Activated T-cell treated with anti-CD3 and anti-CD28 coated beads, Interleukin-2, amount 50 U/mL, for 72 hours (primary cell): ENCODE results near the gene NFATC4. TPM values are rescaled to one million over a fixed set of nuclear protein-coding genes. Genes with fewer than 3 reads are reported as not detected.
"Not testable (repeated sequence)": the region's sequence is repeated elsewhere in the genome, so short reads cannot be mapped to it uniquely, and the experiment has no call there.

Experiments used
- ATAC-seq, 2 donors: fragments of 150-1000 bp; cut with Tn5 transposase; replicated peaks in 1 of 2; 2 replicates each; pipeline ENCODE4 v1.10.0; 2021; ENCODE audit warnings: moderate library complexity in 2 of 2, mild to moderate bottlenecking in 1 of 2
- DNase-seq, 2 donors: peaks; one replicate each; pipeline ENCODE4 v3.0.0; 2021 to 2022; ENCODE audit warnings: mixed read lengths in 1 of 2
- H3K27ac Mint-ChIP-seq: one replicate; pipeline ENCODE4 v1.8.0; 2022; ENCODE audit warnings: mild to moderate bottlenecking, moderate library complexity, mixed read lengths
- H3K27me3 Mint-ChIP-seq: one replicate; pipeline ENCODE4 v1.8.0; 2022; ENCODE audit warnings: low read depth, mixed read lengths
- H3K36me3 Mint-ChIP-seq, 2 donors: one replicate each; pipeline ENCODE4 v1.8.0; 2022; ENCODE audit warnings: mixed read lengths in 2 of 2, mild to moderate bottlenecking in 1 of 2; ENCODE audit not compliant: insufficient read depth in 2 of 2
- H3K4me1 Mint-ChIP-seq: one replicate; pipeline ENCODE4 v1.8.0; 2022; ENCODE audit warnings: low read depth, mixed read lengths
- H3K4me3 Mint-ChIP-seq, 2 donors: one replicate each; pipeline ENCODE4 v1.8.0; 2022; ENCODE audit warnings: mild to moderate bottlenecking in 2 of 2, mixed read lengths in 2 of 2, moderate library complexity in 2 of 2
- H3K9me3 Mint-ChIP-seq, 2 donors: one replicate each; pipeline ENCODE4 v1.8.0; 2022; ENCODE audit warnings: mixed read lengths in 2 of 2
- total RNA-seq, 2 donors: library from RNA; stranded (reverse); gene quantifications; one replicate each; pipeline ENCODE4 v1.2.3, GENCODE V29; 2022

Gene NFATC4
- total RNA-seq = 10 to 100 TPM in 1 of 2 donors, 1 to 10 TPM in 1; 2.6 to 11.3 TPM

DNA sequence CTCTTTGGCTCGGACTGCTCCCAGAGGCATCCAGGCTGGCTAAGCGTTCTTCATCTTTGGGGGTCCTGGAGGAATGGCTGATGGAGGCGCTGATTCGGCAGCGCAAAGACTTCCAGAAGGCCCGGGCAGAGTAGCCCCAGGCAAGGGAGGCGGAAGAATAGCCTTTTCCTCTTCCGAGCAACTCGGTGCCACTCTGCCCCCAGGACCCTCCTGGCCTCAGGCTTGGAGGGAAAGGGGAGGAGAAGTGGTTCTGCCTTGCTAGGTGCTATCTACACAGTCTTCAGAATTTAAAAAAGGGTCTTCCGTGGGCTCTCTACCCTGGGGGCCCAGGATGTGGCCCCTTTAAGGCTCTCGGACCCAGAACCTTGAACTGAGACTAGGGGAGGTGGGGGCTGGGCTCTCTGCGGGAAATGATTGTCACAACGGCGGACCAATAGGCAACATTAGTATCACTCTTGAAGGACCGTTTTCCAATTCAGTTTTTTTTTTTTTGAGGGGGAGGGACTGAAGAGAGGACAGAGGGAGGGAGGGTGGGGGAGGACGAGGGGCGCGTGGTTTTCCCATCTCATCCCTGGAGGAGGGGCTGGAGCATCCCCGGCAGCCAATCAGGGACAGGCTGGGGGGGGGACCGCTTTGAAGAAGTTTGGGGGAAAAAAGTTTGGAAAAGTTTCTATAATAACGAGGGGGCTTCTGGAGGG lies at the start of gene NFATC4:
TSS of gene NFATC4 (plus strand) at position 671 of the 698 bp plus-strand sequence. CDS start 157 bp downstream, outside the sequence.
- Mint-ChIP-seq H3K27ac (no peak within 1 kb of the TSS), H3K36me3 (peaks cover 2 to 5% of the 10 kb centered on the region in 2 donors), H3K9me3 (no peaks in the 10 kb centered on the region), H3K4me1 (peaks cover 32% of the 10 kb centered on the region), H3K4me3 (peak within 1 kb of the TSS; percentile 81 to 87), H3K27me3 (peaks cover 42% of the 10 kb centered on the region)
- DNase-seq (peak; percentile 9 to 44), ATAC-seq (peak in 1 of 2 donors; percentile 21)

DNA sequence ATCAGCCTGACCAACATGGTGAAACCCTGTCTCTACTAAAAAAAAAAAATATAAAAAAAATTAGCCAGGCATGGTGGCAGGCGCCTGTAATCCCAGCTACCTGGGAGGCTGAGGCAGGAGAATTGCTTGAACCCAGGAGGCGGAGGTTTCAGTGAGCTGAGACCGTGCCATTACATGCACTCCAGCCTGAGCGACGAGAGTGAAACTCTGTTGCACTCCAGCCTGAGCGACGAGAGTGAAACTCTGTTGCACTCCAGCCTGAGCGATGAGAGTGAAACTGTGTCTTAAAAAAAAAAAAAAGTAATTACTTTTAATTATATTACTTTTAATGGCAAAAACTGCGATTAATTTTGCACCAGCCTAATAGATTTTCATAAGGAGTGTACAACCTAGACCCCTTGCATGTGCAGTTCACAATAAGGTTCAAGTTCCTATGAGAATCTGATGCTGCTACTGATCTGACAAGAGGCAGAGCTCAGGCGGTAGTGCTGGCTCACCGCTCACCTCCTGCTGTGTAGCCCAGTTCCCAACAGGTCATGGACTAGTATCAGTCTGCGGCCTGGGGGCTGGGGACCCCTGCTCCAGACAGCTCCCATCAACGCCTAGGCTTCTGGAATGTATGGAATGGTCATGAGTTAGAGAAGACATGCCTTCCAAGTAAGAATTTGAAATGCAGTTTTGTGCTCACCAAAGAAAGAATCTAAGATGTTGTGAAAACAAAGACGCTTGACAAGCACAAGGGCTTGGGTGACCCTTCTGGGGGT lies 46.6 kb upstream of the NFATC4 start:
- Mint-ChIP-seq H3K4me1 (peaks cover 15% of the 10 kb centered on the region), H3K27ac (no peak overlapping the region), H3K36me3 (no peaks in the 10 kb centered on the region), H3K9me3 (no peaks in the 10 kb centered on the region), H3K4me3 (no peak overlapping the region), H3K27me3 (peaks cover 6% of the 10 kb centered on the region)
- no peak for DNase-seq
- no peak for ATAC-seq

DNA sequence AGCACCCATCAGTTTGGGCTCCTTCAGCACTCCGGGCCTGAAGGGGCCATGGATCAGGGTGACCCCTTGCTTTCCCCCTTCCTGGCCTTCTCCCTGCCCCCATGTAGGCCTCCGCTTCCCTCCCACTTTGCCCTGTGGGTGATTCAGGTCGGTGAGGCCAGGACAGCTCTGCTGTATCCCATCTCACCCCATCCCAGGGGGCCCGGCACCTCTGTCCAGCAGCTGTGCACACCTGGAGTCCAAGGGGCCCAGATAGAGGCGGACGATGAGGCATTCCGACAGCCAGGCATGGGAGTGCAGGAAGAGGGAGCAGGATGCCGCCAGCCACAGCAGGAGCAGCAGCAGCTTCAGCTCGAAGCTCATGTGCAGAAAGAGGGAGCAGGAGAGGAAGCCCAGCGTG lies 45.3 kb upstream of the NFATC4 start:
- ATAC-seq (no peak), DNase-seq (no peak)
- no peaks in the 10 kb centered on the region for H3K9me3 Mint-ChIP-seq
- no peak overlapping the region for H3K4me3 Mint-ChIP-seq
- H3K27me3 Mint-ChIP-seq = peaks cover 6% of the 10 kb centered on the region
- no peak overlapping the region for H3K27ac Mint-ChIP-seq
- H3K4me1 Mint-ChIP-seq = peaks cover 9% of the 10 kb centered on the region
- no peaks in the 10 kb centered on the region for H3K36me3 Mint-ChIP-seq

DNA sequence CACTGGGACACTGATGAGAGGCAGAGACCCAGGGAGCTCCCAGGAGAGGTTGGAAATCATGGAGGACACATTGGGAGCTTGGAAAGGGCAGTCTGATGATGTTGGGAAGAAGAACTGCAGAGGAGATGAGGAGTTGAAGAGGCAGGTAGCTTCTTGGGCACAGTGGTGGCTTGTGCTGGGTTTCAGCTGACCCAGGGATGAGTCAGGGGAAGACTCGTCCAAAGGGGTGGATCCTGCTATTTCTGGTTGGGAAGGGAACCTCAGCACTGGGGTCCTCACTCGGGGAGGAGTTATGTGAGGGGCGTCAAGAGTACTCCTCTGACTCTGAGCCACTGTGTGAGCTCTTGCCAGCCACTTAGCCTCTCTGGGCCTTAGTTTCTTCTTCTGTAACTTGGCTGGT lies 44.6 kb upstream of the NFATC4 start:
- Mint-ChIP-seq H3K27me3 (peaks cover 6% of the 10 kb centered on the region), H3K36me3 (no peaks in the 10 kb centered on the region), H3K4me1 (peaks cover 6% of the 10 kb centered on the region), H3K4me3 (no peak overlapping the region), H3K27ac (no peak overlapping the region), H3K9me3 (no peaks in the 10 kb centered on the region)
- DNase-seq = no peak
- no peak for ATAC-seq

DNA sequence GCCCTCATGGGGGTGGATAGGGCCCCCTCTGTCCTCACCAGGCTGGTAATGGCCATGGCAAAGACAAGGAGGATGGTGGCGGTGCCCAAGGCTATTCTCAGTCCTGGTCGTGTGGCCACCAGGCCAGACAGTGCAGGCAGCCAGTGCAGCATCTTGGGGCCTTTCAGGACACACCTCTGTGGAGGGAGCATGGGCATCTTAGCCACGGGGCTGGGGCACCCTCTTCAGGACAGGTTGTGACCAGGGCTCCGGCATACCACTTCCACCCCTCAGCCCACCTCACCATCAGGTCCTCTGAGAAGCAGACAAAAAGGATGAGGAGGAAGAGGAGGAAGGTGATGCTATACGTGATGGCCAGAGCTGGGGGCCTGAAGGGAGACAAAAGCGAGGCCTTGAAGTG lies 44.0 kb upstream of the NFATC4 start:
- H3K9me3 Mint-ChIP-seq = no peaks in the 10 kb centered on the region
- H3K27ac Mint-ChIP-seq = no peak overlapping the region
- DNase-seq = no peak
- H3K4me1 Mint-ChIP-seq = peaks cover 11% of the 10 kb centered on the region
- no peak overlapping the region for H3K4me3 Mint-ChIP-seq
- H3K36me3 Mint-ChIP-seq = no peaks in the 10 kb centered on the region
- H3K27me3 Mint-ChIP-seq = peaks cover 6% of the 10 kb centered on the region
- ATAC-seq = no peak

DNA sequence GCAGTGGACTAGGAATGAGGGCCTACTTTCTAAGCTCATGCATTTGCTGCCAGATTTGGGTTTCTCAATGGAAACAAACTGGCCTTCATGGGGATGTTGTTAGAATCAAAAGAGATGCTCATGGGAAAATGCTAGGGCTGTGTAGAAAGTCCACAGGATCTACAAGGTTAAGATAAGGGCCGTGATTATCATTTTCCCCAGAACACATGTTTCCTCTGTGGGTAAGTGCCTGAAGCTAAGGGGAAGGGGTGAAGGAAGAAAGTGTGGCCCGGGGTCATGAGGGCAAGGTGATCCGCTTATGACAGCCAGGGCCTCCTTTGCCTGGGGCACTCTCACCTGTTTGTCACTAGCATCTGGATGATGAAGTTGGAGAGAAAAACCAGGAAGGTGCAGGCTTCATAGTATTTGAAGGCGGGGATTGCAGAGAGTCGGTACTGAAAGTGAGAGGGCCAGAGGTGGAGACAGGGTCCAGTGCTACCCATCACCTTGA lies 42.9 kb upstream of the NFATC4 start:
- peaks cover 21% of the 10 kb centered on the region for H3K4me1 Mint-ChIP-seq
- H3K9me3 Mint-ChIP-seq = no peaks in the 10 kb centered on the region
- no peak for DNase-seq
- no peaks in the 10 kb centered on the region for H3K27me3 Mint-ChIP-seq
- no peak overlapping the region for H3K27ac Mint-ChIP-seq
- H3K4me3 Mint-ChIP-seq = no peak overlapping the region
- ATAC-seq = no peak
- H3K36me3 Mint-ChIP-seq = no peaks in the 10 kb centered on the region

DNA sequence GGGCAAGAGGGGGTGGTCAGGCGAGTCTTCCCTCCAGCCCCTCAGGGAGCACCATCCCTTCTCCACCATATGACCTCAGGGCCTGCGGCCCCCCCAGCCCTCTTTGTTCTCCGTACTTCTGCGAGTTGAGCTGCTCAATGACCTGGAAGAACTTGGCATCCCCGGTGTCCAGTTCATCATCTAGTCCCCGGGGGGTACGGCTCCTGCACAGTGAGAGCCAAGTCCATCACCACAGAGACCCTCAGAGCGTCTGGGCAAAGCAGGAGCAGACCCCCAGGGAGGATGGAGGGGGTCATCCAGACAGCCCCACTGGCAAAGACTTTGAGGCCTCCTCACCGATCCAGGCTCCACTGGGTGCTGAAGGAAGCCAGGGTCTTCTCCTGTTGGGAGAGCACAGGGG lies 42.0 kb upstream of the NFATC4 start:
- no peak for ATAC-seq

DNA sequence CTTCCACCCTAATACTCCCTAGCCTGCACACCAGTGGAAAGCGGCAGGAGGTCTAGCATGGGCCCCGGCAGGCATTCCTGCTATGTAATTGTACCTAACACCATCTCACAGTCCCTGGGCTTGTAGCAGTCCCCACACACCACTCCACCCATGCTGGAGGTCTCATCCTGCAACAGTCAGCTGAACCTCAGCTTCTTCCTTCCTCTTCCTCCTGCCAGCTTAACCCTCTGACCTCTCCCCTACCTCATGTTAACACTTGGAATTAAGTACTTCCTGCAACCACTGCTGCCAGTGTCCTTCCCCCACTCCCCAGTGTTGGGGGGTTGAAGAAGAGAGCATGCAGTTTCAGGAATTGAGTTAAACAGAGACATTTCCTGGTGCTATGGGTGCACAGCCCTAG lies 40.7 kb upstream of the NFATC4 start:
- Mint-ChIP-seq H3K4me3 (no peak overlapping the region), H3K27me3 (peaks cover 11% of the 10 kb centered on the region), H3K27ac (no peak overlapping the region), H3K9me3 (no peaks in the 10 kb centered on the region), H3K36me3 (no peaks in the 10 kb centered on the region), H3K4me1 (peaks cover 28% of the 10 kb centered on the region)
- ATAC-seq (no peak), DNase-seq (no peak)

More for the DNA sequence above, 42.0 kb upstream of the NFATC4 start:
- Mint-ChIP-seq H3K9me3 (no peaks in the 10 kb centered on the region), H3K36me3 (no peaks in the 10 kb centered on the region), H3K4me3 (no peak overlapping the region), H3K27me3 (peaks cover 2% of the 10 kb centered on the region), H3K4me1 (peaks cover 22% of the 10 kb centered on the region), H3K27ac (no peak overlapping the region)
- DNase-seq = no peak

DNA sequence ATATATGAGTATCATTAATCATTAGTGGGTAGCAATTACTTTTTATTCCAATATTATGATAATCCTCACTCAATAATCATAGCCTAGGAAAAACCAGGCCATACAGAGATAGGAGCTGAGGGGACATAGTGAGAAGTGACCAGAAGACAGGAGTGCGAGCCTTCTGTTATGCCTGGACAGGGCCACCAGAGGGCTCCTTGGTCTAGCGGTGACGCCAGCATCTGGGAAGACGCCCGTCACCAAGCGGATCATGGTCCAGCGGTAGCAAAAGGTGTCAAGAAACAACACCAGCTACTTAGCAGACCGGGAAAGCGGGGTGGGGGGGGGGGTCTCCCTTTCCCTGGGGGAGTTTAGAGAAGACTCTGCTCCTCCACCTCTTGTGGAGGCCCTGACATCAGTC lies 40.1 kb upstream of the NFATC4 start:
- H3K27ac Mint-ChIP-seq, H3K4me3 Mint-ChIP-seq, DNase-seq, H3K9me3 Mint-ChIP-seq, H3K36me3 Mint-ChIP-seq, ATAC-seq: not testable (repeated sequence)
- Mint-ChIP-seq H3K4me1 (peaks cover 31% of the 10 kb centered on the region), H3K27me3 (peaks cover 15% of the 10 kb centered on the region)

DNA sequence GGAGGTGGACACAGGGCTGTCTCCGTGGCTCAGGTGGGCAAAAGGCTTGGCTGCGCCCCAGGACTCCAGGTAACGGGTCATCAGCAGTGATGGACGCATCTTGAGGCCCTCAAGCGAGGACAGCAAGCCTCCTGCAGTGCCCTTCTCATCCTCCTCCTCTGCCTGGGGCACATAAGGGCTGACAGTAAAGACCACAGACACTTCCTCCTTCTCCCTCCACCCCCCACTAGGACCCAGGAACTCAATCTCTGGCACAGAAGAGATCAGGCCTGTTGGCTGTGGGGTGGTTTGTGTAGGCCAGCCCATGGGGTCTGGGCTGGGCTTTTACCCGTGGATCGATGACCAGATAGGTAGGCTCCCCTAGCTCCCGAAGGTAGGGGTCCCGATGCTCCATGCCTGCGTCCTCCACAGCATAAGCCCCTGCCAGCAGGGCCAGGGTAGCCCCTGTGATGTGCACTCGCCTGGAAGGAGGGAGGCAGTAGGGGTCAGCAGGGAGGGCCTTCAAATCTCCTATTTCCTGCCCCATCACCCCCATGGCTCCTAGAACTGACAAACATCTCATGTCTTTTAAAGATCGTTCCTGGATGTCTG lies 38.8 kb upstream of the NFATC4 start:
- Mint-ChIP-seq H3K9me3 (no peaks in the 10 kb centered on the region), H3K36me3 (no peaks in the 10 kb centered on the region), H3K27me3 (peaks cover 20% of the 10 kb centered on the region), H3K4me3 (no peak overlapping the region), H3K27ac (no peak overlapping the region), H3K4me1 (peaks cover 41% of the 10 kb centered on the region)
- ATAC-seq (no peak), DNase-seq (no peak)

DNA sequence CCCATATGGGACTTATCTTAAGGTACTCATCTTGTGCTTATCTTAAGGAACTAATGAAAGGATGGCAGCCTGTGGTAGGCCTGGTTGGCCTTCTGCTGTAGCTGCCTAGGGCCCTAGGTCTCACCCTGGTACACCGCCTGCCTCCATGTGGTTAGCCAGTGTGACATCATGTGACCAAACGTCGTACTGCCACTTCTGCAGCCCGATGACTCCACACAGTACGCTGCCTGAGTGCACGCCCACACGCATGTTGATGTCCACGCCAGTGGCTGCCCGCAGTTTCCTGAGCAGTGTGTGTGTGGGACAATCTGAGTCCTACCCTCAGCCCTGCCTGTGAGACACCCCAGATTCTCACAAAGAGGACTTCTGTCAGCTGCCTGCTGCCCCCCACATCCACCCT lies 38.2 kb upstream of the NFATC4 start:
- Mint-ChIP-seq H3K27ac (no peak overlapping the region), H3K36me3 (no peaks in the 10 kb centered on the region), H3K4me1 (peaks cover 47% of the 10 kb centered on the region), H3K4me3 (no peak overlapping the region), H3K9me3 (no peaks in the 10 kb centered on the region), H3K27me3 (peaks cover 21% of the 10 kb centered on the region)
- ATAC-seq (peak; percentile 45 to 57), DNase-seq (peak; percentile 67 to 72)

DNA sequence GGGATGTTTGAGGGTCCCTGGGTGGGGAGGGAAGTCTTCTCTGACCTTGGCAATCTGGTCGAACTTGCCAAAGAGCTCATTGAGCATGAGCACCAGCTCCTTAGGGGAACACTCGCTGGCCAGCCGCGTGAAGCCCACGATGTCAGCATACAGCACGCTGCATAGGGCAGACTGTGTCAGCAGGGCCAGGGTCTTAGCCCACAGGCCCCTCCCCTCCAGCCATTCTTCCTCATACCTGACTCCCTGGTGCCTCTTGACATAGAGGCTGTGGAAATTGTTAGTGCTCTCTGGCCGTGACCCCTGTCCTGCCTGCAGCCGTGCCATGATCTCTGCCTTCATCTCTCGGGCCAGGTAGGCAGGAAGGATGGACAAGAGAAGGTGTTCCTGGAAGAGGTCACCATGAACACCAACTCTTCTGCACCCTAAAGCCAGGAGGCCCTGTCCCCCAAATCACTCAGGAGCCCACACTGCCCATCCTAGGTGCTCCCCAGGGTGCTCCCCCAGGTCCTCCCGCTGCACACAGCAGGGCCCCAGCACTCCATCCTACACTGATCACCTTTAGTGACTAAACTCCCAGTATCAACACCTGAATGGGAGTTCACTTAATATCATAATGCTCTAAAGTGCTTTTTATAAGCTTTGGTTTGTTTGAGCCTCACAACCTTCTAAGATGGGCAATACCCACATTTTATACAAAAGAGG lies 36.9 kb upstream of the NFATC4 start:
- no peaks in the 10 kb centered on the region for H3K9me3 Mint-ChIP-seq
- H3K4me3 Mint-ChIP-seq = no peak overlapping the region
- peaks cover 54% of the 10 kb centered on the region for H3K4me1 Mint-ChIP-seq
- DNase-seq (no peak), ATAC-seq (no peak)
- no peaks in the 10 kb centered on the region for H3K36me3 Mint-ChIP-seq
- H3K27ac Mint-ChIP-seq = no peak overlapping the region
- H3K27me3 Mint-ChIP-seq = peaks cover 30% of the 10 kb centered on the region
